Measurements from ENCODE around the gene HNRNPUL2. TPM values are rescaled to one million over a fixed set of nuclear protein-coding genes. Genes with fewer than 3 reads are reported as not detected.

HNRNPUL2 gene
- total and polyA plus RNA-seq, 2 experiments from 2014 or later, result 3.7 to 15.4 TPM

DNA sequence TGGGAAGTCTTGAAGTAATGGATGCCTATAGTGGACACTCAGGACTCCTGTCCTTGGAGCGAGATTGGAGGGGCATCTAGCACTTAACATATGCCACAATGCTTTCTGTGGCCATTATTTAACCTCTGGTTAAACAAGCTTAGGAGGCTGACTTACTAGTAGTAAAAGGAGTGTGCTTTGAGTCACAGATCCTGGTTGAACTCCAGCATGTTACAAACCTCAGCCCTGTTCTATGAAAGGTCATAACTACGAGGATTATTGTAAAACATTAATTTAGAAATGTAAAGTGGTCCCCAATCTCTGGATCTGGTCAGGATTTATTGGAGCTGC lies 54.1 kb downstream of the HNRNPUL2 start:
- H3K4me1 ChIP-seq (ENCODE audit: insufficient read depth), result peaks cover 20% of the 10 kb centered on the region
- H3K4me2 ChIP-seq, result peak overlapping the region; percentile 93
- H3K4me3 ChIP-seq, result no peak overlapping the region
- DNase-seq (ENCODE audit: low spot score), result no peak
- peak overlapping the region; percentile 95 for H3K27ac ChIP-seq
- H3K9me3 ChIP-seq (ENCODE audit: low read depth), result no peaks in the 10 kb centered on the region
- H4K20me1 ChIP-seq (ENCODE audit: insufficient read depth, poor library complexity, severe bottlenecking), result no peaks in the 10 kb centered on the region
- peaks cover 56% of the 10 kb centered on the region for H3K79me2 ChIP-seq
- no peak overlapping the region for H2AFZ ChIP-seq
- H3K36me3 ChIP-seq (replicated peaks; ENCODE audit: insufficient read depth, low read depth), result no peaks in the 10 kb centered on the region
- TF ChIP-seq, protein P1, sequence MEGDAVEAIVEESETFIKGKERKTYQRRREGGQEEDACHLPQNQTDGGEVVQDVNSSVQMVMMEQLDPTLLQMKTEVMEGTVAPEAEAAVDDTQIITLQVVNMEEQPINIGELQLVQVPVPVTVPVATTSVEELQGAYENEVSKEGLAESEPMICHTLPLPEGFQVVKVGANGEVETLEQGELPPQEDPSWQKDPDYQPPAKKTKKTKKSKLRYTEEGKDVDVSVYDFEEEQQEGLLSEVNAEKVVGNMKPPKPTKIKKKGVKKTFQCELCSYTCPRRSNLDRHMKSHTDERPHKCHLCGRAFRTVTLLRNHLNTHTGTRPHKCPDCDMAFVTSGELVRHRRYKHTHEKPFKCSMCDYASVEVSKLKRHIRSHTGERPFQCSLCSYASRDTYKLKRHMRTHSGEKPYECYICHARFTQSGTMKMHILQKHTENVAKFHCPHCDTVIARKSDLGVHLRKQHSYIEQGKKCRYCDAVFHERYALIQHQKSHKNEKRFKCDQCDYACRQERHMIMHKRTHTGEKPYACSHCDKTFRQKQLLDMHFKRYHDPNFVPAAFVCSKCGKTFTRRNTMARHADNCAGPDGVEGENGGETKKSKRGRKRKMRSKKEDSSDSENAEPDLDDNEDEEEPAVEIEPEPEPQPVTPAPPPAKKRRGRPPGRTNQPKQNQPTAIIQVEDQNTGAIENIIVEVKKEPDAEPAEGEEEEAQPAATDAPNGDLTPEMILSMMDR (IDR thresholded peaks at IDR 0.05; ENCODE audit: poor library complexity), result no peak
- no peak for TF ChIP-seq EZH2phosphoT487 (IDR thresholded peaks at IDR 0.05; ENCODE audit: low read depth, severe bottlenecking, unreplicated experiment)
- no peak for TF ChIP-seq EZH2 (IDR thresholded peaks at IDR 0.05; ENCODE audit: borderline replicate concordance)
- H3K9me2 ChIP-seq (replicated peaks; ENCODE audit: insufficient read depth), result no peaks in the 10 kb centered on the region
- H3K27me3 ChIP-seq, result no peaks in the 10 kb centered on the region
- 91% methylated on average over 2 of the region's 2 CpGs for WGBS (ENCODE audit: low lambda C conversion rate, missing lambda C conversion rate)

DNA sequence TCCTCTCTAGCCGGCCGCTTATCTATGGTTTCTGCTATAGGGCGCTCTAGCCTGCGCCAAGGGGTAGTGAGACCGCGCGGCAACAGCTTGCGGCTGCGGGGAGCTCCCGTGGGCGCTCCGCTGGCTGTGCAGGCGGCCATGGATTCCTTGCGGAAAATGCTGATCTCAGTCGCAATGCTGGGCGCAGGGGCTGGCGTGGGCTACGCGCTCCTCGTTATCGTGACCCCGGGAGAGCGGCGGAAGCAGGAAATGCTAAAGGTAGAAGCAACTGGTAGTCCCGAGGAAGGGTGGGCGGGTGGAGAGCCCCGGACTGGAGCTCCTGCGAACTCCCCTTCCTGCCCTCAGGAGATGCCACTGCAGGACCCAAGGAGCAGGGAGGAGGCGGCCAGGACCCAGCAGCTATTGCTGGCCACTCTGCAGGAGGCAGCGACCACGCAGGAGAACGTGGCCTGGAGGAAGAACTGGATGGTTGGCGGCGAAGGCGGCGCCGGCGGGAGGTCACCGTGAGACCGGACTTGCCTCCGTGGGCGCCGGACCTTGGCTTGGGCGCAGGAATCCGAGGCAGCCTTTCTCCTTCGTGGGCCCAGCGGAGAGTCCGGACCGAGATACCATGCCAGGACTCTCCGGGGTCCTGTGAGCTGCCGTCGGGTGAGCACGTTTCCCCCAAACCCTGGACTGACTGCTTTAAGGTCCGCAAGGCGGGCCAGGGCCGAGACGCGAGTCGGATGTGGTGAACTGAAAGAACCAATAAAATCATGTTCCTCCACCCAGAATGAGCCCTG lies 55.5 kb downstream of the HNRNPUL2 start, which contains the start of the genes LBHD1 and UQCC3:
TSS of gene LBHD1 (minus strand) at position 660 of the 782 bp plus-strand sequence. CDS start 2,236 bp downstream, outside the sequence.
TSS of gene UQCC3 (plus strand) at position 66 of the 782 bp plus-strand sequence. CDS start at position 139, 73 bp downstream.
- H3K27ac ChIP-seq, result peak within 1 kb of the TSS; percentile 95
- H3K4me3 ChIP-seq, result peak within 1 kb of the TSS; percentile 60
- no peaks in the 10 kb centered on the region for H3K36me3 ChIP-seq (replicated peaks; ENCODE audit: insufficient read depth, low read depth)
- peaks cover 2% of the 10 kb centered on the region for H4K20me1 ChIP-seq (ENCODE audit: insufficient read depth, poor library complexity, severe bottlenecking)
- H3K9me3 ChIP-seq (ENCODE audit: low read depth), result no peaks in the 10 kb centered on the region
- H3K79me2 ChIP-seq, result peaks cover 56% of the 10 kb centered on the region
- H2AFZ ChIP-seq, result peak within 1 kb of the TSS; percentile 60
- H3K4me2 ChIP-seq, result peak within 1 kb of the TSS; percentile 93
- DNase-seq (ENCODE audit: low spot score), result peak; percentile 92
- TF ChIP-seq EZH2phosphoT487 (IDR thresholded peaks at IDR 0.05; ENCODE audit: low read depth, severe bottlenecking, unreplicated experiment) (no peak), EZH2 (IDR thresholded peaks at IDR 0.05; ENCODE audit: borderline replicate concordance) (no peak)
- TF ChIP-seq, protein P1 (IDR thresholded peaks at IDR 0.05; ENCODE audit: poor library complexity), result no peak
- no peaks in the 10 kb centered on the region for H3K9me2 ChIP-seq (replicated peaks; ENCODE audit: insufficient read depth)
- peaks cover 22% of the 10 kb centered on the region for H3K4me1 ChIP-seq (ENCODE audit: insufficient read depth)
- 1% methylated on average over 59 of the region's 59 CpGs for WGBS (ENCODE audit: low lambda C conversion rate, missing lambda C conversion rate)
- H3K27me3 ChIP-seq, result no peaks in the 10 kb centered on the region

DNA sequence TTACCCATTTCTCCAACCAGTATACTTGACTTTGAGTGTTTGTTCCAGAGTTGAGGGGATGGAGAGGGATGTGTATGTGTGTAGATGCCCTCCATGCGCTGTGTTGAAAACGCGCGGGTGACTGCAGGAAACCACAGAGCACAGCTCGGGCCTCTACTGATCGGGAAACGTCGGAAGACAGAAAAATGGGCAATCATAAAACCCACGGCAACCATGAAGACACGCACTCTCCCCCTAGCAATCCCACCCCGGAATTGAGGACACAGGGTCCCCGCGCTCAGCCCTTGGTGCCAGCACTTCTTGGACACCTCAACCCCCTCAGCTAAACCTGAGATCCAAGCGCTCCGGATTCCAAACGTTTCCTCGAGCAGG lies 56.0 kb downstream of the HNRNPUL2 start:
- 2% methylated on average over 17 of the region's 17 CpGs for WGBS (ENCODE audit: low lambda C conversion rate, missing lambda C conversion rate)
- Histone ChIP-seq H3K36me3 (replicated peaks; ENCODE audit: insufficient read depth, low read depth) (no peaks in the 10 kb centered on the region), H3K27me3 (no peaks in the 10 kb centered on the region), H3K4me3 (peak overlapping the region; percentile 60), H3K9me3 (ENCODE audit: low read depth) (no peaks in the 10 kb centered on the region), H3K9me2 (replicated peaks; ENCODE audit: insufficient read depth) (no peaks in the 10 kb centered on the region), H3K27ac (peak overlapping the region; percentile 95), H3K4me1 (ENCODE audit: insufficient read depth) (peaks cover 28% of the 10 kb centered on the region), H3K4me2 (peak overlapping the region; percentile 93), H4K20me1 (ENCODE audit: insufficient read depth, poor library complexity, severe bottlenecking) (peaks cover 7% of the 10 kb centered on the region), H3K79me2 (peaks cover 59% of the 10 kb centered on the region), H2AFZ (peak overlapping the region; percentile 60)
- DNase-seq (ENCODE audit: low spot score), result no peak
- TF ChIP-seq, protein P1 (IDR thresholded peaks at IDR 0.05; ENCODE audit: poor library complexity), result no peak
- TF ChIP-seq EZH2 (IDR thresholded peaks at IDR 0.05; ENCODE audit: borderline replicate concordance), result no peak
- TF ChIP-seq EZH2phosphoT487 (IDR thresholded peaks at IDR 0.05; ENCODE audit: low read depth, severe bottlenecking, unreplicated experiment), result no peak
